Erythroblast (primary cell): Measurements from ENCODE around the gene SMARCAD1.

Experiments
- GATA1 ChIP-seq: IDR thresholded peaks from 2 replicates; pipeline ENCODE4 v1.6.1; 2011; ENCODE audit warnings: low read depth, mild to moderate bottlenecking, control low read depth, low read length, moderate library complexity
- POLR2A ChIP-seq: IDR thresholded peaks from 2 replicates; pipeline ENCODE4 v1.6.1; 2011; ENCODE audit warnings: mild to moderate bottlenecking, low read length

GRCh38 chr4:94256828-94257227 lies 49.2 kb downstream of the SMARCAD1 start:
- no peak for TF ChIP-seq POLR2A
- no peak for TF ChIP-seq GATA1
